GDM1 (cell line): Measurements from ENCODE around the gene ABCB8.
A peak's percentile ranks its signal among the peaks of the same experiment; 100 is the strongest.

Experiments
- DNase-seq: peaks from one replicate; lab custom pipeline; 2025; lab: John Stamatoyannopoulos, UW

ABCB8 gene

DNA sequence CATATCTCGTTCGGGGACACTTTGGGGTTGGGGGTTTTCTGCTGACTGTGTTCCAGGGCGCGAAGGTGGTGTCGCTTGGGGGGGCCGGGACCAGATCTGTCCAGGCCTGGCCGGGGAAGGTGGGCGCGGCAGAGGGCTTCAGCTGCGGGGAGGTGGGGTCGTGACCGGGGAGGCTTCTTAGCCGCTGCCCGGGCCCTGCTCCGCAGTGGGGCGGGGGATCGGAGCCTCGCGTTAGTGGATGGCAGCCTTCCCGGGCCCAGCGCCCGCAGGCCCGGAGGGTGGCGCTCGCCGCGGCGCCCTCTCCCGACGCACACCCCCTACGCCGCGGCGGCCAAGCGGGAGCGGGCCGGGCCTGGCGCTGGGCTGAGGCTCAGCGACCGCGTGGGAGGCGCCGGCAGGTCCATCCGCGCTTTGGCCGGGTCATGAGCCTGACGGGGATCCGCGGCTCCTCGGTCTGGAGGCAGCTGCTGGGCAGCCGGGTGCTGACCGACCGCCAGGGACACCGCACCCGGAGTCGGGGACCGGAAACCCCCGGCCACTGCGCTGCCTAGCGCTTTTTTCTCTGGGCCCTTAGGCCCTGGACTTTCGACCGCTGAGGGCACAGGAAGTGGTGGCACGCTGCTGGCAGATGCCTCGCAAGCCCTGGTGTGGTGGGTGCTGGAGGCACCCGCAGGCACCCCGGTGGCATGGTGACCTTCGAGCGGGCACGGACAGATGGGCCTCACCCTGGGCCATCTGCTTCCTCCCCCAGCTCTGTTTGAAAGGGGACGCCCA, 59.2 kb downstream of the ABCB8 start:
- peak; percentile 23 for DNase-seq

DNA sequence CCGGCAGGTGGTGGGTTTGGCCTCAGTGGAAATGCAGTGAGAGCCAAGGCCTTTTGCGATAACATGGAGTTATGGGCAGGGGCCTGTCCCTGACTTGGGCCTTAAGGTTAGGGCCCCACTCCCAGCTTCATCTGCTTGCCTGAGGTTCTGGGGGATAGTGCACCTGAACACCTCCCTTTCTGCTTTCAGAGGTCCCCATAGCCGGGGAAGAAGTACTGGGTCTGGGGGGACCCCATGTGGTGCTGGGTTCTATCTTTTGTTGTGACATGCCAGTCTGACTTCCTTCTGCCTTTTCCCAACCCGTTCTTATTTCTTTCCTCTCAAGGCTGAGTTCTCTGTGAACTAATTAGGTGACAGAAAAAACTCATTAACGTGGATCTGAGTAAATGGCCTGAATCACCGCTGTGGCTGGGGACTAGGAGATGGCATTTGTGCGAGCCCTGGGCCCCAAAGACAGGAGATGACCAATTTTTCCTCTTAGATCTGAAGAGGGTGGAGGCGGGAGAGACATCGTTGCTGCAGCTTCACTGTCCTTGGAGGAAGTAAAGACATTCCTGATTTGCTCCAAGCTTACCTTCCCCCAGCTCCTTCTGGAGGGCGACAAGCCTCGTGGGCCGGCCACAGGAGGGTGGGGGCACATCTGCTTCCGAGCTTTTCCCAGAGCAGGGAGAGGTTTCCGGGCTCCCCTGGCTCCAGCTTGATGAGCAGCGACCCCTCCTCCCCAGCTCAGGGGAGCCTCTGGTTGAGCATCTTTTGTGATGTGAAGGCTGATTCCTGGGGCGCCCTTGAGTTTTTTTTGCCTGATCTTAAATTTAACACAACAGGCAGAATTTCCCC, 60.0 kb downstream of the ABCB8 start:
- no peak for DNase-seq

DNA sequence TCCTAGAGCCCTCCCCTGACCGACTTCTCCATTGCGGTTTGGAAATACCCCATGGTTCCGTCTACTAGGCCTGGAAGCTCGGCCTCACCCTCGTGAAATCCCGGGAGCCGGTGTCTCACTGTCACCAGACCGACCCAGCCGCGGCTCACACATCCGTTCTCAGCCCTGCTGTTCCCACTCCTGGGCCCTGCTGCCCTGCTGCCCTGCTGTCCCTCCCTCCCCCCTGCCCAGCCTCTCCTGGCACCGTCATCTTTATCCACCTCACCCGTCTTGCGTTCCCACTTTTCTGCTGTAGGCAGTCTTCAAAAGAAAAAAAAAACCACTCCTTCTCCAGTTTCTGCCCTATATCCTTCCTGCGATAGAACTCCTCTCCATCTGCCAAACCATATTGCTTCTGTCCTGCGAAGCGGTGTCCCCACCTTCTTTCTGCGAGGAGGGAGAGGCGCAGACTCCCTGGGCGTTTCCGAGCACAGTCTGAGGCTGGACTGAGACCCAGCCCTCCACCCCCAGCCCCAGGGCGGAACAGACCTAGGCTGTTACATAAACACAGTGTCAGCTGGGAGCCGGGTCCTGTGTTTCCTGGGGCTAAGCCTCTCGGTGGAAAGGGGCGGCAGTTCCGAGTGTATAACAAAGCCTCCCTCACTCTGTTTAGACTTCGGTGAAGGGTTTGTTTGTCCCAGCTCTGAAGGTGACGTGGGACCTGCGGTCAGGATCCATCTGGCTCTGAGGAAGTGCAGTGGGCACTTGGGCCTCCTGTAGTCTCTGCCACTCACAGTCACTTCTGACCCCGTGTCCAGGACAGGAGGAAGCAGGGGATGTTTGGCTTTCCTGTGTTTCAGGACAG, 60.8 kb downstream of the ABCB8 start:
- DNase-seq, result no peak

DNA sequence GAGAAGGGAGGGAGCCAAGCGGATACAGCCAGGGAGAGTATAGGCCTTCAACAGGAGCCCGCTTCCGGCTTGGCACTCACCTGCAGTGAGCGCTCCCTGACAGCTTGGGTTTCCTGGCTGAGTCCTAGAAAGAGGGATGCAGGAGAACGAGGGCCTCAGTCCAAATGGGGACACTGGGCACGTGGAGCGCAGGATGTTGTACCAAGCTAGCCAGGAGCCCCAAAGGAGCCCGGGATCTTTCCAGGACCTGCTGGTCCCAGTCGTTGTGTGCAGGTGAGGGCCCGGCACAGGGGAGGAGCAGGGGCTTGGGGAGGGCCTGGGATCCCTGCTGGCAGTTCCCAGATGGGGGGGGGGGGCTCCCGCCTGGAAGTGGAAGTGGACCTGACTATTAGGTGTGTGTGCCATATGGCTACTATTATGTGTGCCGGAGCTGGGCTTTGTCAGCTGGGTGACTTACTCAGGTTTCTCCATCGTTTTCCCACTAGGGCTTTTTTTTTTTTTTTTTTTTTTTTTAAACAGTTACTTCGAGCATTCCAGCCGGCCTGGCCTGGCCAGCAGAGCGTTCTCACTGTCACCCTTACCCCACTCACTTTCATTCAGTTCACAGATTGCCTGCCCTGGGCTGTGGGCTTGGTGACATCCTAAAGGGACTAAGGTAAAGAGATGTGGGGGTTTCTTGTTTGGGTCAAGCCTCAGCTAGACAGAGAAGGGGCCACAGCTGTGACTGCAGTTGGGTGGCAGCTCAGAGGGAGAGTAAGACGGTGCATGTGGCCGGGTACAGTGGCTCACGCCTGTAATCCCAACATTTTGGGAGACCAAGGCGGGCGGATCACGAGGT, 61.9 kb downstream of the ABCB8 start:
- DNase-seq, result no peak

DNA sequence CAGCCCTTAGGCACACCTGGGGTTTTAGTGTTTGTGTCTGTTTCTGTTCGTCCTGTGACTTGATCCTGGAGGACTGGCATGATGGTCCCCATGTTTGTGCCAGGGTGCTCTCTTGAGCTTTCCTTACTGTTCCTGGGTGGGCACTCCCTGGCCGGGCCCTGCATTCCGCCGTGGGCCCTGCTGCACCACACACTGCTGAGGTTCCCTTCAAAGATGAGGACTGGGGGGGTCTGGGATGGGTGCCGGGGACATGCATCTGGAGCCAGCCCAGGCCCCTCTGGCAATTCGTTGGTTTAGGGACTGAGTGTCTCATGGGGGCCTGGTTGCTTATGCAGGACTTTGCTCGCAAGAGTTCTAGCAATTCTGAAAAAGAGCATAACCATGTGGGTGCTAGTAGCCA, 62.8 kb downstream of the ABCB8 start:
- DNase-seq, result no peak

DNA sequence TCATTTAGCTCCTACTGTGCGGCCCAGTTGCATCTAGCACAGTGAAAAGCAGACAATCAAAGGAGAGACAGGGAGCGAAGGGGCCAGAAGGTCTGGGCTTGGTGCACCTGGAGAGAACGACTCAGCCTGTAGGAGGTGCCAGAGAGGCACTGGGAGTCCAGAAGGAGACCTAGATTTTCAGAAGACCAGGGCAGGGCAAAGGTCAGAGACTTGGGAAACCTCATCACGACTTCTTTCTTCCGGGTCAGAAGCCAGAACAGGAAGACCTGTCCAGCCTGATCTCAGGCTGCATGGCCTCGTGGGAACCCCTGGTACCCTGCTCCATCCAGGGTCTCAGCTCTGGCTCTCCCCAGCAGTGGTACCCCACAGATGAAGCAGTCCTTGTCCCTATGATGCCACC, 63.2 kb downstream of the ABCB8 start:
- DNase-seq, result no peak

DNA sequence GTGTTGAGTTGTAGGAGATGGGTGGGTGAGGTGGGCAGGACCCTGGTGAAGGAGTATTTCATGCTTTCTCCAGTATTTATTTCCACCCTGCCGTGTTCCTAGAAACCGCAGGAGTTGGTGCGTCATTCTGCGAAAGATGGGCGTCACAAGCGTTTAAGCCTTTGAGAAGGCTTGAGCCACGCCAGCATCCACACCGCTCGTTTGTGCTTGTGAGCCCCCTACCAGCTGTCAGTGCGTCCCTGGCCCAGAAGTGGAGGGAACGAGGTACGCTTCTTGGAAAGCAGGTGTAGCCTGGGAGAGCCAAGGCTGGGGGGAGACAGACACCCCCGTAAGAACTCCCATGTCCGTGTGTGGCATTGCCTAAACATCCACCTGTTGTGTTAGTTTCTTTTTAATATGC, 63.7 kb downstream of the ABCB8 start:
- no peak for DNase-seq

DNA sequence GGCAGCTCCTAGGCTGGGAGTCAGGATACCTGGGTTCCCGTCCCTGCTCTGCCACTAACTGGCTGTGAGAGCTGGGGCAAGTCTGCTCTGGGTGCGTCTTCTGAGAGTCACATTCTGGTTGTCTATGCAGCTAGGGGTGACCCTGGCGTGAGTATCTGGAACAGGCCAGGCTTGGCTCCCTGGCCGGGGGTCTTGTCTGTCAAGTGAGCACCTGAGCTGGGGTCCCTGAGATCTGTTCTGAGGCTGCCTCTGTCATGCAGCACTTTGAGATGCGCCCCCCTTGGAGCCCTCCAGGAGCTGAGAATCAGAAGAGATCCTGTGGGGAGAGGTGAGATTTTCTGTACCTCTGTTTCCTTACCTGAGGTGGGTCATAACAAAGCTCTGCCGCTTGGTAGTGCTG, 65.5 kb downstream of the ABCB8 start:
- DNase-seq, result no peak

DNA sequence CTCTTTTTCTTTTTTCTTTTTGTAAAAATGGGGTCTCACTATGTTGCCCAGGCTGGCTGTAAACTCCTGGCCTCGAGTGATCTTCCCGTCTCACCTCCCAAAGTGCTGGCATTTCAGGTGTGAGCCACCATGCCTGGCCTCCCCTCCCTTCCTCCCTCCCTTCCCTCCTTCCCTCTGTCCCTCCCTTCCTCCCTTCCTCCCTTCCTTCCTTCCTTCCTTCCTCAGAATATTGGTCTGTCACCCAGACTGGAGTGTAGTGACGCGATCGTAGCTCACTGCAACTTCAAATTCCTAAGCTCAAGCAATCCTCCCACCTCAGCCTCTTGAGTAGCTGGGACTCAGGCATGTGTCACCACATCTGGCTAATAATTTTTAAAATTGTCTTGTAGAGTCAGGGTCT, 66.4 kb downstream of the ABCB8 start:
- no peak for DNase-seq

DNA sequence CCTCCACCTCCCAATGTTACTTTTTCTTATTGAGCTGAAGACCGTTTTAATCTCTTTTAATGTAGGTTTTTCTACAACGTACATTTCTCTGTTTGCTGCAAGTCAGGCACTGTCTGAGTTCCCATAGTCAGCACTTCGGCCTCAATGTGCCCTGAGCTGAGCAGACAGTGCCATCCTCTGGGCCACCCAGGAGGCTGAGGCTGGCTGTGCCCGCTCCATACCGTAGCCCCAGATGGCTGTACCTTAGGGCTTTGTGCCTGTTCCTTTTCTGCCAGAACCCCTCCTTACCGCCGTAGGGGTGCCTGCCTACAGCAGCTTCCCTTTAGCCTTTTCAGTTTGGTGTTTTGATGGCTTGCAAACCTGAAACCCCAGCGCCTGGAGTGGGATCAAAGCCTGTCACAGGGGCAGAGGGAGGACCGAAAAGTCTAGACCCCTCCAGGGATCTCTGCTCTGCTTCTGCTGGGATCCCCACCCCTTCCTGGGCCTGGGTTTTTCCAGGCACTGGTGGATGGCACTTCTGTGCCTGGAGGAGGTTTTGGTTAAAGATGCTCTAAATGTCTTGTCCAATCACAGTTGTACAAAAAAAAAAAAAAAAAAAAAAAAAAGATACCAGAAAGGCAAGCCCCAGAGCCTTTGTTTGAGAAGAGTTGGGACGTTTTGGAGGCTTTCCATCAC, 67.0 kb downstream of the ABCB8 start:
- DNase-seq, result no peak

DNA sequence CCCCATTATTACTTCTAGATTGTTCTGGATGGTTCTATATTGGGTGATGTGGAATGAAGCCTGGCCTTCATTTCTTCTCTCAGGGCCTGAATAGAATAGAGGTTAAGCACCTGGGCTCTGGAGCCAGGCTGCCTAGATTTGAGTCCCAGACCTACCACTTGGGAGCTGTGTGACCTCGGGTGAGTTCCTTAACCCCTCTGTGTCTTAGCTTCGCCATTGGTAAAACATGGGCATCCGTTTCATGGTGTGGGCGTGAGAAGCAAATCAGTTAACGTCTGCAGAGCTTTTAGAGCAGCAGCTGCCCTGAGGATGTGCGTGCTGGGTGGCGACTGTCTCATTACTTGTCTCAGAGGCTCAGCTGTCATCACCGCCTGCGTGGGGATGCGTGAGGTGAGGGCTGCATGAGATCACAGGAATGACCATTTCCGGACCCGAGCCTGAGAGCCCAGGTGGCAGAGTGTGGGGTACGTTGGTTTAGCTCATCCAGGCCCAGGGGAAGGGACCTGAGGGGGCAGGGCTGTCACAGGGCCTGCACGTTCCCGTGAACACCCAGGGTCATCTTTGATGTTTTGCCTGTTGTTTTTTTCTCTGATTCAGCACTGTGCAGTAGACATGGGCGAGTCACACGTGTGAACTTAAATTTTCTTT, 67.7 kb downstream of the ABCB8 start:
- DNase-seq, result no peak
